Adrenal gland (tissue), 5 donors: ENCODE results near the gene CEP192.

Experiments used
- POLR2A ChIP-seq, 2 donors: fragments of 450-650 bp; IDR thresholded peaks; one replicate each; pipeline ENCODE4 v1.6.1; 2017; ENCODE audit warnings: antibody characterized with exemption in 2 of 2, mild to moderate bottlenecking in 2 of 2, moderate library complexity in 1 of 2
- TF ChIP-seq, protein P1 (sequence below), 6 experiments: fragments of 450-650 bp in 4 of 6; fragments of 200-600 bp in 2 of 6; sonication (generic) in 1 of 6; IDR thresholded peaks; 1 replicate in 5 of 6; 2 replicates in 1 of 6; pipeline versions ENCODE4 v1.5.1 to v1.8.0; 2016 to 2021; ENCODE audit warnings: antibody characterized with exemption in 6 of 6, mild to moderate bottlenecking in 2 of 6, moderate library complexity in 1 of 6
- donor health status: DM: no; HTN: no; CAD: no.

DNA sequence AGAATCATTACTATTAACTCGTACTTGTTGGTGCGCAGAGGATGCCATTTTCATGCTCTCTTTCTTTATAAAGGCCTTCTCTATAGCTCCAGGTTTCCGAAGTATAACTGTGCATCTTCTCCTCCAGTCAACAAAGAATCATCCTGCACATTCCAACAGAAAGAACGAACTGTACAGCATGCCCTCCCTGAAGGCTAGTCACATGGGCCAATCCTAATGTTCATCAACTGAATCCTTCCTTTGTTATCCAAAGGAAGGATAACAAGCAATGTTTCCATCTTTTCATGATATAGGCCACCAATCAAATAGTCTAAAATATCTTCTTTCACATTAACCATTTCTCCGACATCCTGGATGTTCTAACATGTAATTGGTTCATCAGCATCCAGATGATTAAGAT lies 160.5 kb downstream of the CEP192 start:
- TF ChIP-seq POLR2A (IDR thresholded peaks at IDR 0.05) = no peak
- TF ChIP-seq, protein P1, sequence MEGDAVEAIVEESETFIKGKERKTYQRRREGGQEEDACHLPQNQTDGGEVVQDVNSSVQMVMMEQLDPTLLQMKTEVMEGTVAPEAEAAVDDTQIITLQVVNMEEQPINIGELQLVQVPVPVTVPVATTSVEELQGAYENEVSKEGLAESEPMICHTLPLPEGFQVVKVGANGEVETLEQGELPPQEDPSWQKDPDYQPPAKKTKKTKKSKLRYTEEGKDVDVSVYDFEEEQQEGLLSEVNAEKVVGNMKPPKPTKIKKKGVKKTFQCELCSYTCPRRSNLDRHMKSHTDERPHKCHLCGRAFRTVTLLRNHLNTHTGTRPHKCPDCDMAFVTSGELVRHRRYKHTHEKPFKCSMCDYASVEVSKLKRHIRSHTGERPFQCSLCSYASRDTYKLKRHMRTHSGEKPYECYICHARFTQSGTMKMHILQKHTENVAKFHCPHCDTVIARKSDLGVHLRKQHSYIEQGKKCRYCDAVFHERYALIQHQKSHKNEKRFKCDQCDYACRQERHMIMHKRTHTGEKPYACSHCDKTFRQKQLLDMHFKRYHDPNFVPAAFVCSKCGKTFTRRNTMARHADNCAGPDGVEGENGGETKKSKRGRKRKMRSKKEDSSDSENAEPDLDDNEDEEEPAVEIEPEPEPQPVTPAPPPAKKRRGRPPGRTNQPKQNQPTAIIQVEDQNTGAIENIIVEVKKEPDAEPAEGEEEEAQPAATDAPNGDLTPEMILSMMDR (IDR thresholded peaks at IDR 0.05) = no peak
